ENCODE data around the gene BARD1.

The BARD1 gene

DNA sequence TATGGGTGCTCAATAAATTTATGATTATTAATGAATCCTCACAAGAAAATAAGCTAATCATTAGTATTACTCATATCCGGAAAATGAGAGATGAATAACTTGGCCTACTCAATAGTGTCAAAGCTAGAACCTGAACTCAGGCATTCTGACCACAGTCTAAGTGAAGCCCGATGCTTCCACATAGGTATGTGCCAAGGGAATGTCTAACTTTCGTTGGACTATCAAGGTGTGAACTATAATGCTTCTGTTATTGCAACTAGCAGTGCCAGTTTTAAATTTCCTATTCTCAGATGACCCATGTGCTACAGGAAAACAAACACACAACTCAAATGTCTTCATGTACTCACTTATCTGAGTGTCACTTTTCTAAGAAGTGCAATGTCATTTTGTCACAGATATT lies 1.8 kb downstream of the BARD1 start:
- Histone ChIP-seq H3K9me3 (ENCODE audit: insufficient read depth, low read length) (no peaks in the 10 kb centered on the region), H3K36me3 (replicated peaks; ENCODE audit: low read depth, low read length) (peaks cover 8% of the 10 kb centered on the region), H3K4me1 (ENCODE audit: low read length) (peaks cover 13% of the 10 kb centered on the region), H4K20me1 (ENCODE audit: insufficient read depth, low read length) (peaks cover 38% of the 10 kb centered on the region), H2AFZ (ENCODE audit: low read depth, low read length) (no peak overlapping the region), H3K9ac (ENCODE audit: low read length) (peak overlapping the region; percentile 82), H3K79me2 (ENCODE audit: low read length) (peaks cover 60% of the 10 kb centered on the region), H3K27me3 (ENCODE audit: low read depth, low read length) (no peaks in the 10 kb centered on the region), H3K4me2 (ENCODE audit: low read length) (peak overlapping the region; percentile 92), H3K4me3 (ENCODE audit: low read length) (peak overlapping the region; percentile 97), H3K27ac (ENCODE audit: low read length) (peak overlapping the region; percentile 42)
- TF ChIP-seq EZH2phosphoT487 (IDR thresholded peaks at IDR 0.05; ENCODE audit: low read depth) = no peak
- TF ChIP-seq, protein P1, sequence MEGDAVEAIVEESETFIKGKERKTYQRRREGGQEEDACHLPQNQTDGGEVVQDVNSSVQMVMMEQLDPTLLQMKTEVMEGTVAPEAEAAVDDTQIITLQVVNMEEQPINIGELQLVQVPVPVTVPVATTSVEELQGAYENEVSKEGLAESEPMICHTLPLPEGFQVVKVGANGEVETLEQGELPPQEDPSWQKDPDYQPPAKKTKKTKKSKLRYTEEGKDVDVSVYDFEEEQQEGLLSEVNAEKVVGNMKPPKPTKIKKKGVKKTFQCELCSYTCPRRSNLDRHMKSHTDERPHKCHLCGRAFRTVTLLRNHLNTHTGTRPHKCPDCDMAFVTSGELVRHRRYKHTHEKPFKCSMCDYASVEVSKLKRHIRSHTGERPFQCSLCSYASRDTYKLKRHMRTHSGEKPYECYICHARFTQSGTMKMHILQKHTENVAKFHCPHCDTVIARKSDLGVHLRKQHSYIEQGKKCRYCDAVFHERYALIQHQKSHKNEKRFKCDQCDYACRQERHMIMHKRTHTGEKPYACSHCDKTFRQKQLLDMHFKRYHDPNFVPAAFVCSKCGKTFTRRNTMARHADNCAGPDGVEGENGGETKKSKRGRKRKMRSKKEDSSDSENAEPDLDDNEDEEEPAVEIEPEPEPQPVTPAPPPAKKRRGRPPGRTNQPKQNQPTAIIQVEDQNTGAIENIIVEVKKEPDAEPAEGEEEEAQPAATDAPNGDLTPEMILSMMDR (IDR thresholded peaks at IDR 0.05; ENCODE audit: low read depth, low read length) = no peak

DNA sequence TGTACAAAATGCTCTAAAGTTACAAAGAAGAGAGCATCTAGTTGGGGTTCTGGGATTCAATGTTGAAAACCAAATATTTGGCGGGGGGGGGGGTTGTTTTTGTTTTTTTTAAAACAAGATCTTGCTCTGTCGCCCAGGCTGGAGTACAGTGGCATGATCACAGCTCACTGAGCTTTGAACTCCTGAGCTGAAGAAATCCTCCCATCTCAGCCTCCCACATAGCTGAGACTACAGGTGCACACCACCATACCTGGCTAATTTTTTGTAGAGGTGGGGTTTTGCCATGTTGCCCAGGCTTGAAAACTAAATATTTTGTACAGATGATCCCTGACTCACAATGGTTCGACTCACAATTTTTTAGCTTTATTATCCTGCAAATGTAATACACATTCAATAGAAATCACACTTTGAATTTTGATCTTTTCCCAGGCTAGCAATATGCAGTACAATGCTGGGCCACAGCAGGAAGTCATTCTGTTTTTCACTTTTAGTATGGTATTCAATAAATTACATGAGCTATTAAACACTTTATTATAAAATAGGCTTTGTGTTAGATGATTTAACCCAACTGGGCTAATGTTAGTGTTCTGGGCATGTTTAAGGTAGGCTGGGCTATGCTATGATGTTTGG lies 7.6 kb downstream of the BARD1 start:
- Histone ChIP-seq H3K36me3 (replicated peaks; ENCODE audit: low read depth, low read length) (peaks cover 8% of the 10 kb centered on the region), H3K79me2 (ENCODE audit: low read length) (peaks cover 97% of the 10 kb centered on the region), H2AFZ (ENCODE audit: low read depth, low read length) (no peak overlapping the region), H3K9ac (ENCODE audit: low read length) (no peak overlapping the region), H3K9me3 (ENCODE audit: insufficient read depth, low read length) (no peaks in the 10 kb centered on the region), H4K20me1 (ENCODE audit: insufficient read depth, low read length) (peaks cover 77% of the 10 kb centered on the region), H3K27ac (ENCODE audit: low read length) (no peak overlapping the region), H3K4me1 (ENCODE audit: low read length) (peaks cover under 1% of the 10 kb centered on the region; the same call in 1 of the 2 replicates), H3K4me3 (ENCODE audit: low read length) (no peak overlapping the region), H3K27me3 (ENCODE audit: low read depth, low read length) (no peaks in the 10 kb centered on the region), H3K4me2 (ENCODE audit: low read length) (no peak overlapping the region)
- TF ChIP-seq, protein P1 (IDR thresholded peaks at IDR 0.05; ENCODE audit: low read depth, low read length) = no peak
- no peak for TF ChIP-seq EZH2phosphoT487 (IDR thresholded peaks at IDR 0.05; ENCODE audit: low read depth)

DNA sequence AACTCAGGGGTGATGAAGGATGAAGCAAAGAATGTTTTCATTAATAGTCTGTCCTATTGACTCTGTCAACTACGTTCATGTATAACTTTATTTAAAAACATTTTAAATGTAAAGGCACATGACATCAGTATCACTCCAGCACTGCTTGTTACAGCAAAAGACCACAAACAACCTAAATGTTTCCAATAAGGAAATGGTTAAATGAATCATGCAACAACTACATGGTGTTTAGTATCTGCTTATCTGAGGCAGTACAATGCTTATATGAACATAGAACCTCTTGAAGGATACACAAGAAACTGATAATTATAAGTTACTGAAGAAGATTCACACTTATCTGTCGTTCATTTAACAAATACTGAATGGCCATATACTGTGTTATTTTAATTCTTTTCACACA lies 8.4 kb downstream of the BARD1 start:
- Histone ChIP-seq H3K79me2 (ENCODE audit: low read length) (peaks cover 96% of the 10 kb centered on the region), H3K4me1 (ENCODE audit: low read length) (no peaks in the 10 kb centered on the region), H3K27ac (ENCODE audit: low read length) (no peak overlapping the region), H2AFZ (ENCODE audit: low read depth, low read length) (no peak overlapping the region), H3K4me3 (ENCODE audit: low read length) (no peak overlapping the region), H4K20me1 (ENCODE audit: insufficient read depth, low read length) (peaks cover 78% of the 10 kb centered on the region), H3K9ac (ENCODE audit: low read length) (no peak overlapping the region), H3K36me3 (replicated peaks; ENCODE audit: low read depth, low read length) (peaks cover 10% of the 10 kb centered on the region), H3K9me3 (ENCODE audit: insufficient read depth, low read length) (no peaks in the 10 kb centered on the region), H3K4me2 (ENCODE audit: low read length) (no peak overlapping the region), H3K27me3 (ENCODE audit: low read depth, low read length) (no peaks in the 10 kb centered on the region)
- TF ChIP-seq, protein P1 (IDR thresholded peaks at IDR 0.05; ENCODE audit: low read depth, low read length) = no peak
- TF ChIP-seq EZH2phosphoT487 (IDR thresholded peaks at IDR 0.05; ENCODE audit: low read depth) = no peak

DNA sequence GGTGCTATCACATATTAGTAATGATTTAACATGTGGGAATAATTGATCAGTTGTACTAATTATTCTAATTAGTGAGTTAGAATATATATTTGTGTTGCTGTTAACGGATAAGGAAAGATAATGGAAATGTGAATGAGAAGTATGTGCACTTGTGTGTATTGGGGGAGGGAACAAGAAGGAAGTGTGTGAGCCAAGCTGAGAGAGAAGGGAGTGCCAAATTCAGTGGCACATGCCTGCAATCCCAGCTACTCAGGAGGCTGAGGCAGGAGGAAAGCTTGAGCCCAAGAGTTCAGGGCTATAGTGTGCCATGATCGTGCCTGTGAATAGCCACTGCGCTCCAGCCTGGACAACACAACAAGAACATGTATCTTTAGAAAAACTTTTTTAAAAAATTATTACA lies 9.3 kb downstream of the BARD1 start:
- H3K27ac ChIP-seq (ENCODE audit: low read length) = no peak overlapping the region
- TF ChIP-seq, protein P1 (IDR thresholded peaks at IDR 0.05; ENCODE audit: low read depth, low read length) = no peak
- peaks cover 94% of the 10 kb centered on the region for H3K79me2 ChIP-seq (ENCODE audit: low read length)
- no peak overlapping the region for H3K4me3 ChIP-seq (ENCODE audit: low read length)
- no peaks in the 10 kb centered on the region for H3K4me1 ChIP-seq (ENCODE audit: low read length)
- H4K20me1 ChIP-seq (ENCODE audit: insufficient read depth, low read length) = peaks cover 70% of the 10 kb centered on the region
- no peaks in the 10 kb centered on the region for H3K9me3 ChIP-seq (ENCODE audit: insufficient read depth, low read length)
- no peak overlapping the region for H3K9ac ChIP-seq (ENCODE audit: low read length)
- no peak overlapping the region for H3K4me2 ChIP-seq (ENCODE audit: low read length)
- H3K27me3 ChIP-seq (ENCODE audit: low read depth, low read length) = no peaks in the 10 kb centered on the region
- no peak overlapping the region for H2AFZ ChIP-seq (ENCODE audit: low read depth, low read length)
- peaks cover 15% of the 10 kb centered on the region for H3K36me3 ChIP-seq (replicated peaks; ENCODE audit: low read depth, low read length)
